Dermis microvascular lymphatic vessel endothelial cell (primary cell): Measurements from ENCODE around the gene GNAO1. TPM values are rescaled to one million over a fixed set of nuclear protein-coding genes. Genes with fewer than 3 reads are reported as not detected.

Experiments
- DNase-seq, 2 donors: peaks; one replicate each; pipeline versions ENCODE4 v3.0.0 to v3.0.0-alpha.2; 2010; ENCODE audit warnings: low read depth in 2 of 2
- total RNA-seq: library from RNA; depleted of rRNA; stranded (reverse); fragments of >200 nt; gene quantifications from 2 replicates; pipeline ENCODE4 v1.2.1, GENCODE V29; 2014

The GNAO1 gene
- total RNA-seq, 1 donor from 2014 or later: not detected

GRCh38 chr16:56198006-56198754, 6.9 kb downstream of the GNAO1 start:
- DNase-seq: no peak

- DNase-seq: no peak
These were observed 7.4 kb downstream of the GNAO1 start for GRCh38 chr16:56198755-56199114.

GRCh38 chr16:56199164-56199563, 7.9 kb downstream of the GNAO1 start:
- no peak for DNase-seq

DNA sequence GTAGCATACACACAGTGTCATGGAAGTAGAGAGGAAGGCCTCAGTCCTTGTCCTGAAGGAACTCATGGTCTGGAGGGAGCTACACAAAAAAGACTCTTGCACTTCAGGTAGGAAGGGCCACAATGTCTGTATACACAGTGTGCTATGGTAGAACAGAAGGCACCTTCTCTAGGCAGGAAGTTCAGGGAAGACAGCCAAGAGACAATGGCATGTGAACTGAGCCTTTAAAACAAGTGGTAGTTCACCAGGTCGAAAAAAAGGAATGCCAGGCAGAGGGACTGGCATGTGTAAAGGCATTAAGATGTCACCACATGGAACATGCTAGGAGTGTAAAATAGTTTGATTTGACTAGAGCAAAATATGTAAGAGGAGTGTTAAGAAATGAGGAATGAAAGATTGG, 9.7 kb downstream of the GNAO1 start:
- DNase-seq: no peak

DNA sequence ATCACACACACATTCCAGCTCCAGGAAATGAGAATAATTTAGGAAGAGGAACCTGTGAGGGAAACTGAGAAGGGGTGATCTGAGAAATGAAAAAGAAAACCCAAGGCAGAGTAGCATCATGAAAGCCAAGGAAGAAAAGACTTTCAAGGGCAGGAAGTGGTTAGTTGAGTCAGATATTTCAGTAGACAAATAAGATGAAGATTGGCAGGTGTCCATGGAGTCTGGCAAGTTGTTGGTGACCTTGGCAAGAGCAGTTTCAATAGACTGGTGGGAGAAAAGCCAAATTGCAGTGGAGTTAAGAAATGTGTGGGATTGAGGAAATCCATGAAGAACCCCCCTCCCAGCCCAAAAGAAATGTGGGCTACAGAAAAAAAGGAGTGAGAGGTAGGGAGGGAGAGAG, 10.7 kb downstream of the GNAO1 start:
- DNase-seq: no peak

DNA sequence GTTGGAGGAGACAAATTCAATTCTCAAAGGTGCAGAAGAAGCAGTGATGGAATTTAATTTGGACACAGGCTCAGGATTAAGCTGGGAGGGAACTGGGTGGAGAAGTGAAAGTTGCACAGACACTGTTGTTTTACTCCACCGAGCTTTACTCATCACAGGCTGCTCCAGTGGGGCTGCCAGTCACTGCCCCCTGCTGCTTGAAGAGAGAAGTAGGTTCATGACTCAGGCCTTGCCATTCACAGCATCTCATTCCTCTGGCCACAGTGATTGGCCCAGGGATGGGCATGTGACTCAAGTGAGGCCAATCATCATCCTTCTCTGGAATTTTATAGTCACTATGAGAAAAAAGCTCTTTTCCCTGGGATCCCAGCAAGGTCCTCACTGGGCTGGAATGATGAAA, 11.8 kb downstream of the GNAO1 start:
- no peak for DNase-seq

DNA sequence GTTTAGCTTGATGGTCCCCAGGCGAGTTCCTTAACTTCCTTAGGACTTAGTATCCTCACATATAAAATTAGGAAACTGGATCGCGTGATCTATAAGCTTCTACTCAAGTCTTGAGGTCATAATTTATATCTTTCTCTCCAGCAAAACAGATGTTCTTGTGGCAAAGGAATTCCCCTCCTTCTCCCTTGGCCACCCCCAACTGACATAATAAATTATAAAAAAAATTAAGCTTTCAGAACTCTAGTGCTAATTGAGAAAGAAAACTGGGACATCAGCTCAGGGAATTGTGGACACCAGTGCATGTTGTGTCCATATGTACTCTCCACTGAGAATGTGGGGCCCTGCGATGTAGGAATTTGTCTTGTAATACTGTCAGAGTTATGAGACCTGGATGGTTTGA, 13.5 kb downstream of the GNAO1 start:
- DNase-seq: no peak

DNA sequence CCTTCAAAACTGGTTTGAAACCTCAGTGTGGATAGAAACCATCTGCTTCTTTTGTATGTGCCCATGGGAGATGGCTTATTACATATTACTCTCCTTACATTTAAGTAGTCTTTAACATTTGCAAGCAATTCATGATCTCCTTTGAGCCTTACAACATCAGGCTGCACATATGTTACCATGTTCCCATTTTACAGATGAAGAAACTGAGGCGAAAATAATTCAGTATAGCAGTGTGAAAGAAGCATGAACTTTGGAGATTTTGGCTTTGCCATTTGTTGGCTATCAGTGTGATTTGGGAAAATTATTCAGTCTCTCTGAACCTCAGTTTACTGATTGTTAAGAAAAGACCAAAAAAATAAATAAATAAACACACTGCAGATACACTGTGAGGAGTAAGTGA, 15.7 kb downstream of the GNAO1 start:
- DNase-seq: no peak

GRCh38 chr16:56207421-56207820, 16.1 kb downstream of the GNAO1 start:
- DNase-seq: no peak

- DNase-seq: no peak
These were observed 20.2 kb downstream of the GNAO1 start for GRCh38 chr16:56211435-56211981.

- DNase-seq: no peak
These were observed 20.9 kb downstream of the GNAO1 start for GRCh38 chr16:56212144-56212543.

DNA sequence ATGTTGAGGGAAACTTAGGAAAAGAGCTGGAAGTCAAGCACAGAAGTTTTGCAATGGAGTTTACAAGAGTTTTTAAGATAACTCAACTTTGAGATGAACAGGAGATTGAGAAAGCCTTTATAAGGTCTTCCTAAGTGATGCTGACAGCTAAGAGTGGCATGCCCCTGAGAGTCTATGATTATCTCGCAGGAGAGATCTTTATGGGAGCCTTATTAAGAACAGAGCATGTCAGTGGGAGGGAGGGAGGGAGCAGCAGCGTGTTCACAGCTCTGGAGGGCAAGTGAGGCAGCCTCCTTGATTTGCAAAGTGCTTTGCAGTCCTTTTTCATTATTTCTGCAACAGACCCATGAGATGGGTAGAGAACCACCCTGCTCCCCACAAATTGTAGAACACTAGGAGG, 30.7 kb downstream of the GNAO1 start:
- DNase-seq: no peak

GRCh38 chr16:56222474-56222997, 31.2 kb downstream of the GNAO1 start:
- DNase-seq: no peak

GRCh38 chr16:56225017-56225742, 33.9 kb downstream of the GNAO1 start:
- no peak for DNase-seq

DNA sequence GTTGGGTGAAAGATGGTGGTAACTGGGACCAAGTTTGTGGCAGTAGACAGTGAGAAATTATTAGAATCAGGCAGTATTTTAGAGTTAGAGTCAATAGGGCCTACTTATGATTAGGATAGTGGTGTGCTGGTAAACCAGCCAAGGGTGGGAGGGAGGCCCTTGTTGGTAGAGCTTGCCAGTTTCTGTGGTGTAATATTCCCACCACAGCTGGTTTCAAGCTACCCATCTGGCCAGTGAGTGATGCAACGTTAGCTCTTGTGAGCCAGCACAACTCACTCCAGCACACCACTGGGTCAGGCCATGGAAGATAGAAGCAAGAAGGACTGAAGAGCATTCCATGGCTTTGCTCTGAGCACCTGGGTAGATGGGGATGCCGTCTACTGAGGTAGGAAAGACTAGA, 34.9 kb downstream of the GNAO1 start:
- no peak for DNase-seq

DNA sequence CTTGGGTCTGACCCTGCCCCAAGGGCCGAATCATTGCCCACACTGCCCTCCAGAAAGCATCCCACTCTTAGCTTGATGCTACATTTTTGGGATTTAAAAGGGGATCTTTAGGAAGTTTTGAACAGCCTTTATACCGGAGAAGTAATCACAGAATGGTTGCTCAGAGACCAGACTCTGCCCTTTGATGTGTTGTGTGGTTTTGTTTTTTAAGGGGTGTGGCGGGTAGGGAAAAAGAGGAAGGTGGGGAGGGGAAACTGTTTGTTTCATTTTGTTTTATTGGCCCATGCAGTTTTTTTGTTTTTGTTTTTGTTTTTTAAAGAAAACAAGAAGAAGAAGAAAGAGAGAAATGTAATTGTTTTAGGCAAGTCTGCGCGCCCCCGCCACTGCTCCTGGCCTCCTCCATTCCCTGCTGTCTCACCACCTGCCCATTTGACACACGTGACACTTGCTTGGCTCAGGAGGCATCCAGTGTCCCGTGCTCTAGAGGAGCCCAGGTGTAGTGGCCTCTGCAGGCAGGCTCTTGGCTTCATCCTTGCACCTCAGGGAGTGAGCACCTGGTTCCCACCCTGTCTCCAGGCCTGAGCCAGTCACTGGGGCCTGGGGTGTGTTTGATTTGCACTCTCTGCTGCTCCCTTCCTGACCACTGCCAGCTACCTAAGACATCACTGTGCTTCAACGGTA, 35.7 kb downstream of the GNAO1 start:
- DNase-seq: no peak

- no peak for DNase-seq
These were observed 36.6 kb downstream of the GNAO1 start for GRCh38 chr16:56227936-56228335.

DNA sequence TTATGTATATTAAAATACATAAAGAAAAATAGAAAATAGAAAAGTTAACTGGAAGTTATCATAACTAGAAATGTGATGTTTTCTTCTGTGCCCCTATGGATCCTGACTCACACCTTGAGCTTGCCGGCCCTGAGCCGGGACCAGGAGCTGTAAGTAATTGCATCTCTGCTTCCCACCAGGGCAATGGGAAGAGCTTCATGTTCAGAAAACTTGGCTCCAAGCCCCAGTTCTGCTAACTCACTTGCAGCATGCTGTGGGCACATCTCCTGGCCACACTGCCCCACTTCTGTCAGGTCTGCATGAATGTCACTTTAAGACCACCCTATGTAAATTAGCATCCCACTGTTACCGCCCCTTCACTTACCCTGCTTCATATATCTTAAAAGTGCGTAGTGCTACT, 37.2 kb downstream of the GNAO1 start:
- DNase-seq: no peak

DNA sequence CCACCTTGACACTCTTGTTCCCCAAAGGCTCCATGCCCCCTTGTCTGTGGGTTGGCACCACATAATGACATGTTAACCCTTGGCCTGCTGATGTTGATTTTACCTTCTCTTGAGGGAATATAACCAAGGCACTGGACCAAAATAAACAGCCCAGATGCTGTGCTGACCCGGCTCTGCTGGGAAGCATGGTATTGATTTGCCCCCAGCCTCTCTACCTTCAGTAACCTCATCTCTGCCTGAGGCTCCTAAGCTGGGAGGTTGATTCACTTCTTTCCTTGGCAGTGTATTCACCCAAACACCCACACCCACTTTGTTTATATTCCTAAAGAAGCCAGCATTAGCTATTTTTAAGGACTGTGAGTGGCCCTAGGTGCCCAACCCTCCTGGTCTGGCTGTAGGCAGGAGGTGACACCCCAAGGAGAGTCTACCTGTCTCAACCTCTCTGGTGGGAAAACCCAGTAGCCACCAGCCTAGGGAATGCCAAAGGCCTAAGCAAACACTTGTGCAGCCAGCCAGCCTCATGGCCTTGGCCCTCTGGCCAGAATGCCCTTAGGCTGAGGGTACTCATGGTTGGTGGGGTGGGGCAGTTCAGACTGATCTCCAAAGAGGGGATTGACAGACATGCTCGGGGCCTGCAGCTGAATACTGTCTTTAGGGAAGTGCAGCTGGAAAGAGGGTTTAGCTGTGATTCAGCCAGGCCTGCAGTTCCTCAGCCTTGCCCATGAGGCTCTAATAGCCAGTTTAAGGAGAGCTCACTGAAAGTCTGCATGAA, 42.7 kb downstream of the GNAO1 start:
- DNase-seq: no peak

DNA sequence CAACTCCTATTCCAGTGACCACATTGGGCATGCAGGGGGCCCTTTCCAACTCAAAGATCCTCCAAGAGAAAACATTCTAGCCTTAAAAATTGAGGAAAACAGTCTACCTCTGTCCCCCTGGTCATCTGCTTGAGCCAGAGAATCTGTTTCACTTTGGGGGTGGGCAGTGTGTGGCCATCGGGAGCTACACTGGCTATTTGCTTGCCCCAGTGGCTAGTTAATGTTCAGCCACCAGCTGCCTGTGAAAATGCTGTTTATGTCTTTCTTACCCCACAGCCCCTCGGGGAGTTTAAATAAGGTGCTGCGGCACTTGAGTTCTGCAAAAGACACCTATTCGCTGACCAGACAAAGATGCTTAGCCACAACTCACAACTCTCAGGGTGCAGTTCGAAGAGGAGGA, 43.4 kb downstream of the GNAO1 start:
- DNase-seq: no peak

- DNase-seq: no peak
These were observed 46.2 kb downstream of the GNAO1 start for GRCh38 chr16:56237451-56237930.
